Activated naive CD8-positive, alpha-beta T cell treated with anti-CD3 and anti-CD28 coated beads, Interleukin-2, amount 50 U/mL, for 16 hours (primary cell): ENCODE results near the gene TOP3B.
"Not testable (repeated sequence)": the region's sequence is repeated elsewhere in the genome, so short reads cannot be mapped to it uniquely, and the experiment has no call there.

Source experiments
- DNase-seq: peaks from one replicate; pipeline ENCODE4 v3.0.0-alpha.2; 2020; ENCODE audit warnings: low read depth, low spot score

TOP3B gene

DNA sequence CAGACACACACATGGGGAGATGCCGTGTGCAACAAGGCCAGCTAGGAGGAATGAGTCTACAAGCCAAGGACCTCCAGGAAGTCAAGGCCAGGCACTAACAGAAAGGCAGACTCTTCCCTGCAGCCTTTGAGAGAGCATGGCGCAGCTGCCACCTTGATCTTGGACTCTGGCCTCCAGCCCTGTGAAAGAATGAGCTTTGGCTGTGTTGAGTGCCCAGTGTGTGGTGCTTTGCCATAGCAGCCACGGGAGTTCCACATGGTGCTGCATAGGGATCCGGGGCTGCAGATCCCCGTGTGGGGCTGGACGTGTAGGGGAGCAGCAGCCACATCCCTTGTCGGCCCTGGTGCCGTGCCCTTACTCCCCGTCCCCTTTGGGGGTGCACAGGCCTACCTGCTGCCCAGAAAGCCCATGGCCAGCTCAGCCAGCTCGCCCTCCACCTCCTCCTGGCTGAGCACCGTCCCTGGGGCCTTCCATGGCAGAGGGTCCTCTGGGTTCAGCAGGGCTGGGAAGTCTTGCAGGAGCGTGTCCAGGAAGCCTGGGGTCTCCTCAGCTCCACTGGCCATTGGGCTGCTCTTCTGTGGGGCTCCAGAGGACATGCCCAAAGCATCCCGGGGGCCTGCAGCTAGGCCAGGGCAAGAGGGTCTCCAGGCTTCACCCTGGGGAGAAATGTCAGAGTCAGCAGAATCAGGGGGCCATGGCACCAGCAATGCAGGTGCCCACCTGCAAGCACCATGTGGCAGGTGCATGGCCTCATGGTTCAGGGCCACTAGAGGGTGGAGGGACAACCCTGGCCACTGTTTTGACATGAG lies 36.9 kb downstream of the TOP3B start:
- DNase-seq: no peak

GRCh38 chr22:21944871-21945270 lies 37.7 kb downstream of the TOP3B start:
- no peak for DNase-seq

DNA sequence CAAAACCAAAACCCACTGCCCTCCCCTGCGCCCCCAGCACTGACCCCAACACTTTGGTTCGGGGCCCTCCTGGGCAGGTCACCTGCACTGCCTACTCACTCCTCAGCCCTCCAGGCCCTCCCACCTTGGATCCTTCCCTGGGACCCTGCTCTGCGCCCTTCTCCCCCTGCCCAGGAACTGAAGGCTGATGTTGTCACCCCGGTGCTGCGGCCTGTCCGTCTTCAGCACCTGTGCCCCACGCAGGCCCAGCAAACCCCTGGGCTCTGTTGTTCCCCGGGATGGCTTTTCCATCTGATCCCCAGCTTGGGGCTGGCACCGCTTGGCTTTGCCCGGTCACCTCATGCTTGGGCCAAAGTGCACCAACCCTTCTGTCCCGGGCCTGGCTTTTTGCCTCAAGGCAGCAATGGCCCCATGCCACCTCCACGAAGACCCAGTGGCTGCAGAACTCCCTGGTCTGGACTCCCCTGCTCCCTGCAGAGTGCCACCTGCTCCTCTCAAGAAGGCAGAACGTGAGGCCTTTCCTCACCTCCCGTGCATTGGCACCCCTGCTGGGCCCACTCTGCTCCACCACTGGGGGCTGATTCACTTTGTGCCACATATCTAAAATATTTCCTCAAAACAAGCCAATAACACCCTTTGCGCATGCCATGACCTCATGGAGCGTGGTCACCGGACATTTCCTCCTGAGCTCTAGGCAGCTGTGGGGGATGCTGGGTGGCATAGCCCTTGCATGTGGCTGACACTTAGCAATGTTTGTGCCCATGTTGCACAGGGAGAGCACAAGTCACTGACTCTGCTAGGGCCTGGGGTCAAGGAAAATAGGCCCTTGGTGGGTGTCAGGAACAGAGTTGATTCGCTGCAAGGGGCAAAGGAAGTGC lies 38.8 kb downstream of the TOP3B start:
- DNase-seq: no peak

DNA sequence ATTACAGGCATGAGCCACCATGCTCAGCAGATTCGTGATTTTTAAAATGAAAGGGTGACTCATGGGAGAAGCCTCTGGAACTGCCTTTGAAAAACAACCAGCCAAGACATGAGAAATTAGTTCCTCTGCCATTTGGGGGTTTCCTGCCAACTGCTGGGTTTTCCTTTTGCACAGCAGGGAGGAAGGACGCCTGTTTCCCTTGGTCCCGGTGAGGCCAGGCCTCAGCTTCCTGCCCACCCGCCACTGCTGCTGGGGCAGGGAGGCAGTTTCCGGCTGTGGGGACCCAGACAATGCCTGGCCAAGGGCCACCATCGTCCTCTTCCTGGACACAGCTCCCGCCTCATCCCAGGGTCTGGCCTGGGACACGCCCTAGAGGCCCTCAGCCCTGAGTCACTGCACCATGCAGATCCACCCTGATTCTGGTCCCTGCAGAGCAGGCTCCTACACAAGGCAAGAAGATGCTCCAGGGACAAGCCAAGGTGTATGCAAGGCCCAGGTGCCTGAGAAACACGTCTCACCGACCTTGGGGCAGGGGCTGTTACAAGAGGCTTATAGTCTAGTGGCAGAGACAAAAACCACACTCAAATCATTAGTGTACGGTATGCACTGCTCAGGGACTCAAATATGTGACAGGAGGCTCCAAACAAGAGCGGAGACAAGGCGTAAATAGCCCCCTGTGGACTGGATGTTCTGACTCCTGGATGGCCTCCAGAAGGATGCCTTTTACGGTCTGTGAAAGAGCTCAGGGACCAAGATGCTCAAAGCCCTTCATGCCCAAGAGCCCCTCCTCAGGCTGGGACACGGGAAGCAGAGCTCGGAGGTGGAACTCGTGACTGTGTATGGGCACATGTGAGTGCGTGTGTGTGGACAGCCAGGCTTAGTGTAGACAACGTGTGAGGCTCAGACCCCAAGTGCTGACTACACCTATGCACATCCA lies 39.9 kb downstream of the TOP3B start:
- DNase-seq: no peak

DNA sequence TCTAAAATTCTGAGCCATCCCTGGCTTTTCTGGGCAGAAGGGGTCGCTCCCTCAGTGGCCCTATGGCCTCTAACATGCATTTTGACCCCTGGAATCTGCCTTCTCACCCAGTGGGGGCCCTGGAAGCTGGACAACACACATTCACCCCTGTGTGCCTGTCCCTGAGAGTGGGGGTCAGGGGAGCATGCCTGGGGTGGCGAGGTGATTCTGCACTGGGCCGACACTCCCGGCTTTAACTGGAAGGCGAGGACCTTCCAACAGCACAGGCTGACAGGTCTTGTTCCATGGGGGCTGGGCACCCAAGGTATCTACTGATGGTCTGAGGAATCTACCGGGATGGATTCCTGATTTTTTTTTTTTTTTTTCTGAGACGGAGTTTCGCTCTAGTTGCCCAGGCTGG lies 40.7 kb downstream of the TOP3B start:
- no peak for DNase-seq

GRCh38 chr22:21940521-21940920 lies 42.1 kb downstream of the TOP3B start:
- no peak for DNase-seq

DNA sequence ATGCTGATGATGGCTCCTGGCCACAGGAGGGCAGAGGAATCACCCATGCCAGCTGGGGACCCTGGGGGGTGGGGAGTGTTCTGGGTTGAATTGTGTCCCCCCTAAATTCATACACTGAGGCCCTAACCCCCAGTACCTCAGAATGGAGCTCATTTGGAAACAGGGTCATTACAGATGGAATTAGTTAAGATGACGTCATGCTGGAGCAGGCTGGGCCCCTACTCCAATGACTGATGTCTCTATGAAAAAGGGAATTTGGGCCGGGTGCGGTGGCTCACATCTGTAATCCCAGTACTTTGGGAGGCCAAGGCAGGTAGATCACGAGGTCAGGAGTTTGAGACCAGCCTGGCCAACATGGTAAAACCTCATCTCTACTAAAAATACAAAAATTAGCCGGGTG lies 42.7 kb downstream of the TOP3B start:
- DNase-seq: not testable (repeated sequence)

- no peak for DNase-seq
Observed at GRCh38 chr22:21939461-21939913, 43.1 kb downstream of the TOP3B start.

- DNase-seq: no peak
Observed at GRCh38 chr22:21938906-21939305, 43.7 kb downstream of the TOP3B start.

GRCh38 chr22:21938071-21938822 lies 44.3 kb downstream of the TOP3B start:
- peak; percentile 83 for DNase-seq

- no peak for DNase-seq
Observed at GRCh38 chr22:21937821-21938070, 44.8 kb downstream of the TOP3B start.

- no peak for DNase-seq
Observed at GRCh38 chr22:21937041-21937820, 45.4 kb downstream of the TOP3B start.

GRCh38 chr22:21936151-21936775 lies 46.3 kb downstream of the TOP3B start:
- no peak for DNase-seq

- no peak for DNase-seq
Observed at GRCh38 chr22:21933910-21934309, 48.7 kb downstream of the TOP3B start.

- no peak for DNase-seq
Observed at GRCh38 chr22:21933413-21933812, 49.2 kb downstream of the TOP3B start.

GRCh38 chr22:21932347-21932746 lies 50.2 kb downstream of the TOP3B start:
- DNase-seq: no peak

- DNase-seq: no peak
Observed at GRCh38 chr22:21931056-21931455, 51.5 kb downstream of the TOP3B start.

GRCh38 chr22:21929253-21929652 lies 53.3 kb downstream of the TOP3B start:
- no peak for DNase-seq

- no peak for DNase-seq
Observed at GRCh38 chr22:21928048-21928447, 54.5 kb downstream of the TOP3B start.
